Stomach (tissue), 9 donors: Measurements from ENCODE around the gene KCNK15. TPM values are rescaled to one million over a fixed set of nuclear protein-coding genes. Genes with fewer than 3 reads are reported as not detected.
"Not testable (repeated sequence)": the region's sequence is repeated elsewhere in the genome, so short reads cannot be mapped to it uniquely, and the experiment has no call there.

Source experiments
- DNase-seq, 2 donors: peaks; one replicate each; pipeline versions ENCODE4 v3.0.0 to v3.0.0-alpha.2; 2013 to 2019
- H3K27ac ChIP-seq, 5 donors: fragments of 200-600 bp in 4 of 5; sonication (generic) in 4 of 5; one replicate each; pipeline ENCODE4 v1.5.1; 2013 to 2019; ENCODE audit warnings: mild to moderate bottlenecking in 1 of 5, moderate library complexity in 1 of 5
- H3K27me3 ChIP-seq, 3 donors: fragments of 200-600 bp; sonication (generic); one replicate each; pipeline ENCODE4 v1.5.1; 2017 to 2019; ENCODE audit warnings: mixed run types in 1 of 3
- H3K36me3 ChIP-seq, 4 donors: fragments of 200-600 bp; sonication (generic); 1 replicate in 3 of 4; 2 replicates in 1 of 4; pipeline ENCODE4 v1.5.1; 2016 to 2019
- H3K4me1 ChIP-seq, 4 donors: fragments of 200-600 bp; sonication (generic); one replicate each; pipeline ENCODE4 v1.5.1; 2016 to 2019
- H3K4me3 ChIP-seq, 4 donors: fragments of 200-600 bp; sonication (generic) in 3 of 4; one replicate each; pipeline ENCODE4 v1.5.1; 2016 to 2019; ENCODE audit warnings: mild to moderate bottlenecking in 1 of 4
- H3K9me3 ChIP-seq, 4 donors: fragments of 200-600 bp; sonication (generic); one replicate each; pipeline ENCODE4 v1.5.1; 2016 to 2019
- CTCF ChIP-seq, 7 experiments: fragments of 450-650 bp in 4 of 7; fragments of 200-600 bp in 3 of 7; sonication (generic) in 3 of 7; IDR thresholded peaks; one replicate each; pipeline ENCODE4 v1.5.1; 2016 to 2019; ENCODE audit warnings: antibody characterized with exemption in 7 of 7, control low read depth in 2 of 7, mild to moderate bottlenecking in 1 of 7
- EP300 ChIP-seq: sonication (generic); formaldehyde crosslinking; IDR thresholded peaks from one replicate; pipeline ENCODE4 v1.6.1; 2017; ENCODE audit warnings: antibody characterized with exemption
- POLR2A ChIP-seq, 4 donors: fragments of 450-650 bp; IDR thresholded peaks; one replicate each; pipeline ENCODE4 v1.6.1; 2016; ENCODE audit warnings: antibody characterized with exemption in 4 of 4, control low read depth in 2 of 4, mild to moderate bottlenecking in 1 of 4, moderate library complexity in 1 of 4
- POLR2AphosphoS5 ChIP-seq, 3 donors: sonication (generic); formaldehyde crosslinking; IDR thresholded peaks; one replicate each; pipeline ENCODE4 v1.6.1; 2016; ENCODE audit warnings: antibody characterized with exemption in 3 of 3
- whole genome bisulfite sequencing, 5 donors: extraction: QIAGEN DNeasy Blood & Tissue Kit in 3 of 5; methylation state at CpG; one replicate each; pipeline versions ENCODE4 v1.1.5 to v1.1.7; 2013 to 2018; 5-methylcytosine and 5-hydroxymethylcytosine counted together
- intact Hi-C: fragments of 100-400 bp; cut with DNase I; formaldehyde crosslinking; loops from one replicate; pipeline ENCODE4 v1.15.1; 2023; ENCODE audit warnings: low total_unique reads
- polyA plus RNA-seq, 3 donors: library from polyadenylated mRNA; stranded (reverse); fragments of 200-250 nt; gene quantifications; one replicate each; pipeline ENCODE4 v1.2.3, GENCODE V29; 2013
- total RNA-seq, 5 donors: library from RNA; depleted of rRNA; stranded (reverse); fragments of >200 nt; gene quantifications; one replicate each; pipeline versions ENCODE4 v1.1.0 to v1.2.3, GENCODE V29; 2014 to 2016
- donor health status: healthy with polysubstance abuse.
- donor health status: Bipolar disorder and iron deficiency.
- donor health status: healthy.

The KCNK15 gene
- total and polyA plus RNA-seq, 8 donors, result 0.46 to 7.7 (median 2.0) TPM; not detected in 2

DNA sequence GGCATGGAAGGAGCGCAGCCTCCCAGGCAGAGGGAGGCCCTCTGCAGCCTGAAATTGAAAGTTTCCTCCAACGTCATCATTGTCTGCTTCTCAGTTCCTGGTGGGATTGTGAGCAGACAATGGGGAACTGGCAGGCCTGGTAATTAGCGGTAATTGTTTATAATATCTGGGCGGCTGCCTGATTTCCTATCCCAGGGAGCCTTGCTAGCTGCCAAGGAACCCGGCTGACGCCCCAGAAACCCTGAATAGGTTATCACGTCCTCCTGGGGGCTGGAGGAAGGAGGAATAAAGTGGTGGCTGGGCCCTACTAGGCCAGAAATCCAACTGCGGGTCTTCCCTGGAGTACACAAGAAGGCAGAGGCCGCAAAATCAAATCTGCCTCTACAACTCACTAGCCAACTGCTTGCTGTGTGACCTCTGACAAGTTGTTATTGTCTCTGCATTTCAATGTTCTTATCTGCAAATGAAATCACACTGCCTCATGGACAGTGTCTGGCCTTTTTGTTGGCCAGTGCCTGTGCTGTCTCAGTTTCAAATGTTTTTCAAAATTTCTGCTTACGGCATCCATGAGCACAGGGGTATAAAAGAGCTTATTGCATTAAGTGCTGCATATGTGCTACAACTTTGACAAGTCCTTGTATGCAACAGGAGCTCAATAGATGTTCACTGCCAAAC lies 16.9 kb downstream of the KCNK15 start:
- peak overlapping the region in 1 of 5 donors; percentile 54 for H3K27ac ChIP-seq
- peaks cover 0 to 25% (median 0%) of the 10 kb centered on the region in 3 donors for H3K27me3 ChIP-seq
- TF ChIP-seq POLR2A (IDR thresholded peaks at IDR 0.05) (no peak), CTCF (IDR thresholded peaks at IDR 0.05) (no peak), EP300 (no peak), POLR2AphosphoS5 (IDR thresholded peaks at IDR 0.05) (no peak)
- no peak overlapping the region for H3K4me3 ChIP-seq
- peak in 1 of 2 donors; percentile 57 for DNase-seq
- intact Hi-C loops, result no loop called here
- H3K4me1 ChIP-seq, result no peaks in the 10 kb centered on the region
- 49 to 53% (median 50%) methylated on average over 10 of the region's 10 CpGs for WGBS, 5 donors
- H3K9me3 ChIP-seq, result no peaks in the 10 kb centered on the region
- H3K36me3 ChIP-seq, result no peaks in the 10 kb centered on the region

GRCh38 chr20:44763798-44764197 lies 18.1 kb downstream of the KCNK15 start:
- peaks cover 0 to 36% (median 0%) of the 10 kb centered on the region in 3 donors for H3K27me3 ChIP-seq
- H3K27ac ChIP-seq, H3K9me3 ChIP-seq, H3K4me1 ChIP-seq, H3K36me3 ChIP-seq, DNase-seq, intact Hi-C loops, H3K4me3 ChIP-seq: not testable (repeated sequence)
- 87 to 97% (median 89%) methylated on average over 3 of the region's 3 CpGs for WGBS, 5 donors

DNA sequence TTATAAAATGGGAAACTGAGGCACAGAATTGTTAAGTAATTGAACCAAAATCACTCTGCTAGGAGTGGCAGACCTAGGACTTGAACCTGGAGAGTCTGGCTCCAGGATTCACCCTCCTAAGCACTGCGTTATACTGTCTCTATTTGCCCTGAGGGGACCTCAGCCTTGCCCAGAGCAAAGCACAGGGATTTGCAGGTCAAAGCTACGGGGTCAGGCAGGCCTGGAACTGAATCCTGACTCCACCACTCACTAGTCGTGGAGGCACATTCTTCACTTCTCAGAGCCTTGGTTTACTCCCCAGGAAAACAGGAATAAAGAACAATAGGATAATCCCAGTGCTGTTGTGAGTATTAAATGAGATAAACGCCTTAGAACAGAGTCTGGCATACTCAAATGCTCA lies 19.4 kb downstream of the KCNK15 start:
- WGBS, 5 donors, result 54 to 64% (median 56%) methylated on average over 4 of the region's 4 CpGs
- intact Hi-C loops, result no loop called here
- Histone ChIP-seq H3K27ac (no peak overlapping the region), H3K4me1 (no peaks in the 10 kb centered on the region), H3K36me3 (no peaks in the 10 kb centered on the region), H3K4me3 (no peak overlapping the region), H3K27me3 (peaks cover 0 to 43% (median 0%) of the 10 kb centered on the region in 3 donors), H3K9me3 (no peaks in the 10 kb centered on the region)
- TF ChIP-seq POLR2A (IDR thresholded peaks at IDR 0.05) (no peak), POLR2AphosphoS5 (IDR thresholded peaks at IDR 0.05) (no peak), CTCF (IDR thresholded peaks at IDR 0.05) (no peak), EP300 (no peak)
- DNase-seq, result no peak

- Histone ChIP-seq H3K27ac (no peak overlapping the region), H3K36me3 (no peaks in the 10 kb centered on the region), H3K27me3 (peaks cover 0 to 48% (median 0%) of the 10 kb centered on the region in 3 donors), H3K4me1 (no peaks in the 10 kb centered on the region), H3K4me3 (no peak overlapping the region), H3K9me3 (no peaks in the 10 kb centered on the region)
- TF ChIP-seq POLR2AphosphoS5 (IDR thresholded peaks at IDR 0.05) (peak in 1 of 3 donors; percentile 39), CTCF (IDR thresholded peaks at IDR 0.05) (no peak), POLR2A (IDR thresholded peaks at IDR 0.05) (no peak), EP300 (no peak)
- DNase-seq, result peak in 1 of 2 donors; percentile 36
- WGBS, 5 donors, result 35 to 50% (median 47%) methylated on average over 7 of the region's 7 CpGs
- intact Hi-C loops, result no loop called here
Measured at GRCh38 chr20:44765701-44766347, 20.2 kb downstream of the KCNK15 start.

DNA sequence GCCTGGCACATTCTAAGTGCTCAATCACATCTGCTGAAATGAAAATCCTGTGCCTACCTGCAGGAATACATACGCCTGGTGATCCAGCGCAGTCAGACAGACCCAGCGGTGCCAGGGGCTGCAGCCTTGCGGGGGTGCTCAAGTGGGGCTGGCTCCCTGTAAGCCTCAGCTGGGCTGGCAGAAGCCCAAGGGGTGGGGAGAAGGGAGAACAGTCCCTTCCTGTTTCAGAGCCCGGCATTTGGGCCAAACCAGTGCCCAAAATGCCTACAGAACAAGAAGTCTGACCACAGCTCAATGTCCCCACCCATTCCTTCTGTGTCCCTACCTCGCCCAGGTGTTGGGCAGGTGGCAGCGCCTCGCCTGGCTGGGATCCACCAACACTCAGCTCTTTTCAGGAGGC lies 22.6 kb downstream of the KCNK15 start:
- no peak for DNase-seq
- WGBS, 5 donors, result 56 to 66% (median 59%) methylated on average over 6 to 8 of the region's 8 CpGs
- H3K4me1 ChIP-seq, result no peaks in the 10 kb centered on the region
- H3K36me3 ChIP-seq, result no peaks in the 10 kb centered on the region
- TF ChIP-seq POLR2A (IDR thresholded peaks at IDR 0.05) (no peak), CTCF (IDR thresholded peaks at IDR 0.05) (no peak), POLR2AphosphoS5 (IDR thresholded peaks at IDR 0.05) (no peak), EP300 (no peak)
- H3K9me3 ChIP-seq, result no peaks in the 10 kb centered on the region
- intact Hi-C loops, result no loop called here
- H3K27ac ChIP-seq, result no peak overlapping the region
- H3K4me3 ChIP-seq, result no peak overlapping the region
- H3K27me3 ChIP-seq, result peaks cover 0 to 59% (median 0%) of the 10 kb centered on the region in 3 donors
